RWPE1 (cell line): ENCODE results near the gene ERH.

ENCODE experiments used
- CTCF ChIA-PET: fragments of 350-600 bp; sonication (Branson Sonifier 250); formaldehyde crosslinking; extraction: SDS; loops from one replicate; lab custom pipeline; 2021; lab: Yijun Ruan, JAX
- POLR2A ChIA-PET: fragments of 400-600 bp; formaldehyde crosslinking; extraction: SDS; loops from one replicate; lab custom pipeline; 2020; ENCODE audit warnings: antibody characterized with exemption; ENCODE audit not compliant: low non-redundant PET; lab: Yijun Ruan, JAX
- DNase-seq: peaks from one replicate; pipeline ENCODE4 v3.0.0; 2012; ENCODE audit warnings: low spot score
- H3K27ac ChIP-seq: fragments of 450-650 bp; 2 replicates; pipeline ENCODE4 v1.5.1; 2017
- TF ChIP-seq, protein P1 (sequence below): fragments of 450-650 bp; conservative IDR thresholded peaks from 2 replicates; pipeline ENCODE4 v1.5.1; 2017; ENCODE audit warnings: low read depth, mild to moderate bottlenecking

Gene ERH

GRCh38 chr14:69356903-69357543 lies 41.1 kb downstream of the ERH start:
- TF ChIP-seq, protein P1, sequence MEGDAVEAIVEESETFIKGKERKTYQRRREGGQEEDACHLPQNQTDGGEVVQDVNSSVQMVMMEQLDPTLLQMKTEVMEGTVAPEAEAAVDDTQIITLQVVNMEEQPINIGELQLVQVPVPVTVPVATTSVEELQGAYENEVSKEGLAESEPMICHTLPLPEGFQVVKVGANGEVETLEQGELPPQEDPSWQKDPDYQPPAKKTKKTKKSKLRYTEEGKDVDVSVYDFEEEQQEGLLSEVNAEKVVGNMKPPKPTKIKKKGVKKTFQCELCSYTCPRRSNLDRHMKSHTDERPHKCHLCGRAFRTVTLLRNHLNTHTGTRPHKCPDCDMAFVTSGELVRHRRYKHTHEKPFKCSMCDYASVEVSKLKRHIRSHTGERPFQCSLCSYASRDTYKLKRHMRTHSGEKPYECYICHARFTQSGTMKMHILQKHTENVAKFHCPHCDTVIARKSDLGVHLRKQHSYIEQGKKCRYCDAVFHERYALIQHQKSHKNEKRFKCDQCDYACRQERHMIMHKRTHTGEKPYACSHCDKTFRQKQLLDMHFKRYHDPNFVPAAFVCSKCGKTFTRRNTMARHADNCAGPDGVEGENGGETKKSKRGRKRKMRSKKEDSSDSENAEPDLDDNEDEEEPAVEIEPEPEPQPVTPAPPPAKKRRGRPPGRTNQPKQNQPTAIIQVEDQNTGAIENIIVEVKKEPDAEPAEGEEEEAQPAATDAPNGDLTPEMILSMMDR: no peak
- no peak for DNase-seq
- no peak overlapping the region for H3K27ac ChIP-seq
- POLR2A ChIA-PET: interaction anchor here (0.6 to 1.2 kb wide), 2 partner anchors 9 to 51 kb away, joined by 3 to 8 read pairs; no protein-coding TSS in a partner anchor
- CTCF ChIA-PET: no interaction called here

DNA sequence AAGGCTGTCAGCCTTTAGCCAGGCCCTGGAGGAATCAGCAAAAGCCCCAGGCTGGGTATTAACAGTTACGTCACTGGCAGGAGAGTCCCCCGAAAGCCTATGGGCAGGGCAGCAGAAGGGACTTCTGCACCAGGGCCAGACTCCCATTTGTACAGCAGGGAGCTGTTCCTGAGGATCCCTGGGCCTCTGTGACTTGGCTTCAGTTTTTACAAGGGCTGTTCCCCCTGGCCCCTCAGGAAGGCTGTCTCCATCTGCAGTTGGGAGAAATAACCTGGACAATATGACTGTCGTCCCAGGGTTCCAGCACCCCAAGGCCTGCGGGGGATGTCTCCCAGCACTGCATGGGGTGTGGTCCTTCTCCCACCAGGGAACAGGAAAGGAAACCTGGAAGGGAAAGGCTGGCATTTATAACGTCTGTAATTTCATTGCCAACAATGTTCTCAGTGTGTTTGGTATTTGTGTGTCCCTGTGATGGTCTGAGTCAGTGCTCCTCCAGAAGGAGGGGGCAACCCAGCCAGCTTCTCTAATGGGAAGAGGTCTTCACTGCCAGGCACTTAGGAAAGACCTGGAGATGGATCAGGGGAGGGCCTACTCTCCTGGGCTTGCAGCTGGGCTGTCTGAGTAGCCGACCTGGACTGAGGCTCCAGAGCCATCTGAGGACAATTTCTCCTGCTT lies 42.4 kb downstream of the ERH start:
- no peak for DNase-seq
- POLR2A ChIA-PET: no interaction called here
- CTCF ChIA-PET: no interaction called here
- TF ChIP-seq, protein P1: no peak
- no peak overlapping the region for H3K27ac ChIP-seq

GRCh38 chr14:69355154-69355597 lies 42.9 kb downstream of the ERH start:
- ChIA-PET POLR2A (no interaction called here), CTCF (no interaction called here)
- DNase-seq: no peak
- TF ChIP-seq, protein P1: no peak
- no peak overlapping the region for H3K27ac ChIP-seq

DNA sequence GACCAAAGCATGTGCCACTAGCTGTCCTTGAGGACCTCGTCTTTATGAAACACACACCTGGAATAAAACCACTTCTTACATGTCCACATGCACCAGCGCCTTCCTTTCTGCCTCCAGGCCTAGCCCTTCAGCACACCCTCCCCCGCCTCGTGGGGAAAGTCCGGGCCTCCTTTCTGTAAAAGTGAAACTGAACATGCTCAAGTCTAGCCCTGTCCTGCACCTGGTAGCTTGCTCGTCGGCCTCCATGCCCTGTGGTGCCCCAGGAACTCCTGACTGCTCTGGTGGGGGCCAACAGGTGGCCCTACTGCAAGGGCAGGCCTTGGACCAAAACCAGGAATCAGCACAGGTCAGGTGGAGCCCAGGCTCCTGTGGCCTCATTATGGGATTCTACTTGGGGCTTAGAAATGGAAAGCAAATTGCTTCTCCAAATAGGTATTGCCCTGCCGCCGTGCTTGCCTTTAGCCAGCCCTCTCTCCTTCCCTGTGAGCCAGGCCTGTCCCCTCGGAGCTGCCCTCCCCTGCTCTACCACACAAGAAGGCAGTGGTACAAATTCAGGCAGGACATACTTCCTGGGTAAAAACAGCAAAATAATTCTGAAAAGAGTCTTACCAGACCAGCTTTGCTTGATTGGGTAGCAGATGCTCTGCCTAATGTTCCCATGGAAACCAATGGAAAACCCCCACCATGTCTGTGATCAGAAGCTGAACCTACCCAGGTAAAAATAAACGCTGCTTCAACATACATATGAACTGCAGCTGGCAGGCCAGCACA lies 43.5 kb downstream of the ERH start:
- TF ChIP-seq, protein P1: no peak
- CTCF ChIA-PET: no interaction called here
- H3K27ac ChIP-seq: peak overlapping the region; percentile 3; the same call in 1 of the 2 replicates
- no peak for DNase-seq
- POLR2A ChIA-PET: no interaction called here

DNA sequence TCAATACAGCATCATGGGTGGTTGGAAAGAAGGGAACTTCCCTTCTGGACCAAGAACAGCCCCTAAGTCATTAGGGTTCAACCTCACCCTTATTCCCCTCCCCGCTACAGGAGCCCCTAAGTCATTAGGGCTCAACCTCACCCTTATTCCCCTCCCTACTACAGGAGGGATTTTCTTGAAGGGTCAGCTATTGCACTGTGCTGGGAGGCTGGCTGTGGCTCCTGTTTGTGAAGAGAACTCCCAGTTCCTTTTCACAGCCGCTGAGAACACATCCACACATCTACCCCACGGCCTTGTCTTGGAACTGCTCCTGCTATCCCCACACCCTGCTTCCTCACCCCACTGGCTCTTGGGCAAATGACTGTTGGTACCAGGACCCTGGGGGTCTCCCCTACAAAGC lies 44.9 kb downstream of the ERH start:
- no peak for DNase-seq
- H3K27ac ChIP-seq: no peak overlapping the region
- ChIA-PET POLR2A (no interaction called here), CTCF (no interaction called here)
- TF ChIP-seq, protein P1: no peak

GRCh38 chr14:69351911-69352310 lies 46.2 kb downstream of the ERH start:
- H3K27ac ChIP-seq: no peak overlapping the region
- ChIA-PET CTCF (interaction anchor here (0.5 kb wide), 1 partner anchor 61 kb away, joined by 3 read pairs; no protein-coding TSS in a partner anchor), POLR2A (no interaction called here)
- TF ChIP-seq, protein P1: no peak
- no peak for DNase-seq
